ENCODE data around the gene ALS2CL.

- TF ChIP-seq, protein P1, sequence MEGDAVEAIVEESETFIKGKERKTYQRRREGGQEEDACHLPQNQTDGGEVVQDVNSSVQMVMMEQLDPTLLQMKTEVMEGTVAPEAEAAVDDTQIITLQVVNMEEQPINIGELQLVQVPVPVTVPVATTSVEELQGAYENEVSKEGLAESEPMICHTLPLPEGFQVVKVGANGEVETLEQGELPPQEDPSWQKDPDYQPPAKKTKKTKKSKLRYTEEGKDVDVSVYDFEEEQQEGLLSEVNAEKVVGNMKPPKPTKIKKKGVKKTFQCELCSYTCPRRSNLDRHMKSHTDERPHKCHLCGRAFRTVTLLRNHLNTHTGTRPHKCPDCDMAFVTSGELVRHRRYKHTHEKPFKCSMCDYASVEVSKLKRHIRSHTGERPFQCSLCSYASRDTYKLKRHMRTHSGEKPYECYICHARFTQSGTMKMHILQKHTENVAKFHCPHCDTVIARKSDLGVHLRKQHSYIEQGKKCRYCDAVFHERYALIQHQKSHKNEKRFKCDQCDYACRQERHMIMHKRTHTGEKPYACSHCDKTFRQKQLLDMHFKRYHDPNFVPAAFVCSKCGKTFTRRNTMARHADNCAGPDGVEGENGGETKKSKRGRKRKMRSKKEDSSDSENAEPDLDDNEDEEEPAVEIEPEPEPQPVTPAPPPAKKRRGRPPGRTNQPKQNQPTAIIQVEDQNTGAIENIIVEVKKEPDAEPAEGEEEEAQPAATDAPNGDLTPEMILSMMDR (IDR thresholded peaks at IDR 0.05; ENCODE audit: insufficient read depth, low read depth, low read length): no peak
- no peak for TF ChIP-seq EZH2 (IDR thresholded peaks at IDR 0.05; ENCODE audit: insufficient read depth, low read length)
Observed at GRCh38 chr3:46655271-46655670, 38.2 kb downstream of the ALS2CL start.

All from astrocyte (in vitro differentiated cells and primary cell).